SK-N-DZ (cell line): Measurements from ENCODE around the gene ATP6V0D1.
"Not testable (repeated sequence)": the region's sequence is repeated elsewhere in the genome, so short reads cannot be mapped to it uniquely, and the experiment has no call there.

Experiments used
- DNase-seq: peaks from one replicate; pipeline ENCODE4 v3.0.0-alpha.2; 2015; ENCODE audit warnings: low spot score

ATP6V0D1 gene

GRCh38 chr16:67429053-67429798 is 51.7 kb downstream of the ATP6V0D1 start:
- no peak for DNase-seq

- DNase-seq = peak; percentile 83
Observed at GRCh38 chr16:67428146-67428731, 52.7 kb downstream of the ATP6V0D1 start.

- no peak for DNase-seq
Observed at GRCh38 chr16:67426950-67427349, 54.0 kb downstream of the ATP6V0D1 start.

GRCh38 chr16:67426022-67426421 is 54.9 kb downstream of the ATP6V0D1 start:
- no peak for DNase-seq

GRCh38 chr16:67425580-67425979 is 55.4 kb downstream of the ATP6V0D1 start:
- no peak for DNase-seq

- no peak for DNase-seq
Observed at GRCh38 chr16:67425061-67425460, 55.9 kb downstream of the ATP6V0D1 start.

GRCh38 chr16:67424261-67424615 is 56.7 kb downstream of the ATP6V0D1 start:
- no peak for DNase-seq

- DNase-seq = no peak
Observed at GRCh38 chr16:67423611-67424260, 57.2 kb downstream of the ATP6V0D1 start.

GRCh38 chr16:67423015-67423414 is 57.9 kb downstream of the ATP6V0D1 start:
- DNase-seq = no peak

- DNase-seq = no peak
Observed at GRCh38 chr16:67421030-67421429, 59.9 kb downstream of the ATP6V0D1 start.

- peak; percentile 42 for DNase-seq
Observed at GRCh38 chr16:67419931-67420330, 61.0 kb downstream of the ATP6V0D1 start.

- no peak for DNase-seq
Observed at GRCh38 chr16:67419502-67419901, 61.5 kb downstream of the ATP6V0D1 start.

- DNase-seq = no peak
Observed at GRCh38 chr16:67417333-67418061, 63.5 kb downstream of the ATP6V0D1 start.

- DNase-seq = no peak
Observed at GRCh38 chr16:67415872-67416793, 64.8 kb downstream of the ATP6V0D1 start, which contains the start of gene ZDHHC1. Gene ZDHHC1 (minus strand): TSS chr16:67416477. CDS start chr16:67407775, 8,702 bp downstream.

- DNase-seq = not testable (repeated sequence)
Observed at GRCh38 chr16:67415421-67415820, 65.5 kb downstream of the ATP6V0D1 start.

- no peak for DNase-seq
Observed at GRCh38 chr16:67413978-67414911, 66.7 kb downstream of the ATP6V0D1 start.

- no peak for DNase-seq
Observed at GRCh38 chr16:67412294-67412693, 68.7 kb downstream of the ATP6V0D1 start.

- no peak for DNase-seq
Observed at GRCh38 chr16:67411339-67411738, 69.6 kb downstream of the ATP6V0D1 start.

- no peak for DNase-seq
Observed at GRCh38 chr16:67409631-67410030, 71.3 kb downstream of the ATP6V0D1 start.
